ENCODE data around the gene NTSR1.

The NTSR1 gene

DNA sequence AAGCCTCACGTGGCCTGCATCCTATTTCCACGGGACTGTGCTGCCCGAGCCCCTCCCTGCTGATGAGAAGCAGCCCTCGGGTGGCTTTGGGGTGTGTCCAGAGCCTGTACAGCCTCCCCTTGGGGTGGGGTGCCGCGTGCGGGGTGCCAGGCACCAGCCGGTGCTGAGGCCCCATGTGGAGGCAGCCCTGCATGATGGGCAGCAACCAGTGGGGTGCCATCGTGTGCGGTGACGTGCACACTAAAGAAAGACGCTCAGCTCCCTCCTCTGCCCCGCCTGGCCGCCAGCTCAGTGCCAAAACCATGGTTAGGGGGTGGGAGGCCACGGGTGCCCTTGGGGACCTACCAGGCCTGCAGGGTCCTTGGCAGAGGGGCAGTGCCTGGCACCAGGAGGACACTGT is 26.2 kb downstream of the NTSR1 start:
- TF ChIP-seq CTCF (IDR thresholded peaks at IDR 0.05; ENCODE audit: borderline replicate concordance, insufficient read depth, low read depth, low read length), result no peak
- no peak overlapping the region for H3K4me3 ChIP-seq (ENCODE audit: low read depth, low read length)

DNA sequence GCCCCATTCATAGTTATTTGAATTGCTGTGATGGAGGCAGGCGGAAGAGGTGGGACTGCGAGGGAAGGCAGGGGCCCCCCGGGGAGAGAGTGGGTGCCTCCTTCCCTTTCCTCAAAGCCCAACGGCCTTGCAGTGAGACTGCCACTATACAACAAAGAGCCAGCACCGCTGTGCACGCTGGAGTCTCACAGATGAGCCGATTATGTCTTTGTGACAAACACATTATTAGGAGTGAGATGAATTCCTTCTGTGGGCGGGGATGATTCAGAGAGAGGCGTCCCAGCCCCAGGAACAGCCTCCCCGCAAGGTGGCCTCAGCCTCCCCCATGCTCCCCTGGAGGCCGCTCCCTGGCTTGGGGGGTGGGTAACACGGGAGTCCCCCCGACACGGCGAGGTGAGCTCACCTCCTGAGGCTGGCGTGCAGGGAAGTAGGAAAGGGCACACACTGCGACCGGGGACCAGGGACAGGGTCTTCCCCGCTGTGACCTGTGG is 26.7 kb downstream of the NTSR1 start:
- TF ChIP-seq CTCF (IDR thresholded peaks at IDR 0.05; ENCODE audit: borderline replicate concordance, insufficient read depth, low read depth, low read length), result no peak
- H3K4me3 ChIP-seq (ENCODE audit: low read depth, low read length), result no peak overlapping the region

DNA sequence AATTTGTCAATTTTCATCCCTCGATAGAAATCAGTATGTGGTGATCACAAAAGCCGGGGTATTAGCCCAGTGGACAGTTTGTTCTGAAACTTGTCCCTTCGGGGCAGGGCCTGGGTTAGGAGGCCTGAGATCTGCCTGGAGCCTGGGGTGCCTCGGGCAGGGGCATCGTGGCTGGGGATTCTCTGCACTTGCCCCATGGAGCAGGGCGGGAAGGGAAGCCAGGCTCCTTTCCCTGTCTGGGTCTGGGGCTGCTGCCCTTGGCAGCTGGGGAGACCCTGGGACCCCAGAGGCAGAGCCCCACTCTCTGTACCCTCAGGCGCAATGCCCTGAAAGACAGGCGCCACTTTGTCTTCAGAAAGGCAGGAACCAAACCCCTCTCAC is 27.4 kb downstream of the NTSR1 start:
- TF ChIP-seq CTCF (IDR thresholded peaks at IDR 0.05; ENCODE audit: borderline replicate concordance, insufficient read depth, low read depth, low read length), result no peak
- H3K4me3 ChIP-seq (ENCODE audit: low read depth, low read length), result no peak overlapping the region

- no peak for TF ChIP-seq CTCF (IDR thresholded peaks at IDR 0.05; ENCODE audit: borderline replicate concordance, insufficient read depth, low read depth, low read length)
- H3K4me3 ChIP-seq (ENCODE audit: low read depth, low read length), result no peak overlapping the region
Observed at GRCh38 chr20:62736407-62737071, 27.9 kb downstream of the NTSR1 start.

DNA sequence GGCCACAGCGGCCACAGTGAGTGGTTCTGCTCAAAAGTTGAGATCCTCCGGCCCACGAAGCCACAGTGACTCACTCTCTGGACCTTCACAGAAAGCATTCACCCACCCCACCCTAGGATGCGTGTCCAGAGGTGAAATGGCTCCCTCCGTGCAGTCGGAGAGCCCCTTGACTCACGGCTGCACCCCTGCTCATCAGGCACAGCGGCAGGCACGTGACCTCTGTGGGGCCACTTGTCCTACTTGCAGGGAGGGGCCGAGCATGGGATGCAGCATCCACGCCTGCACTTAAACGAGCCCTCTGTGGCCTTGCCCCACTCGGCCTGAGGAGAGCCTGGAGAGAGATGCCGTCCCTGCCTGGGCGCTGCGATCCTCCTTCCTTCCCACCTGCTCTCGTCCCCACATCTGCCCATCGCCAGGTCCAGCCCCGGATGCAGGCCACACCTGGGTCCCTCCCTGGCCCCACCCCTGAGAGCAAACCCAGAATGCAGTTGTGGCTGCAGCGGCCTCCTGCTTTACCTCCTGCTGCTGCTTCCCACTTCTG is 28.7 kb downstream of the NTSR1 start:
- H3K4me3 ChIP-seq (ENCODE audit: low read depth, low read length), result no peak overlapping the region
- no peak for TF ChIP-seq CTCF (IDR thresholded peaks at IDR 0.05; ENCODE audit: borderline replicate concordance, insufficient read depth, low read depth, low read length)

GRCh38 chr20:62738025-62738881 is 29.6 kb downstream of the NTSR1 start:
- no peak overlapping the region for H3K4me3 ChIP-seq (ENCODE audit: low read depth, low read length)
- TF ChIP-seq CTCF (IDR thresholded peaks at IDR 0.05; ENCODE audit: borderline replicate concordance, insufficient read depth, low read depth, low read length), result no peak
